ENCODE measurements around the gene PHOX2A.

Gene PHOX2A

GRCh38 chr11:72233056-72233772 lies 10.8 kb downstream of the PHOX2A start:
- Histone ChIP-seq H3K27me3 (ENCODE audit: control insufficient read depth in 3 of 3, insufficient read depth in 3 of 3, low read depth in 1 of 3, low read length in 3 of 3) (peaks cover 0 to 2% (median 0%) of the 10 kb centered on the region in 3 experiments), H3K14ac (ENCODE audit: low read length) (no peak overlapping the region), H2BK15ac (ENCODE audit: low read length) (no peak overlapping the region), H3K9me3 (replicated peaks in 1 of 2; ENCODE audit: control insufficient read depth in 2 of 2, insufficient read depth in 1 of 2, low read depth in 1 of 2, low read length in 2 of 2) (no peaks in the 10 kb centered on the region), H4K8ac (ENCODE audit: low read depth, low read length) (no peak overlapping the region), H2AK5ac (ENCODE audit: low read depth, low read length) (no peak overlapping the region), H3K23ac (ENCODE audit: low read depth, low read length, poor library complexity) (no peak overlapping the region), H4K91ac (ENCODE audit: low read depth, low read length, poor library complexity) (no peak overlapping the region), H2BK5ac (ENCODE audit: low read length) (no peak overlapping the region), H2AFZ (ENCODE audit: low read length) (no peak overlapping the region), H3K18ac (ENCODE audit: low read length) (no peak overlapping the region), H3K9ac (ENCODE audit: low read depth, low read length, poor library complexity) (no peak overlapping the region), H2BK120ac (ENCODE audit: low read depth, low read length) (no peak overlapping the region), H3K36me3 (replicated peaks in 1 of 2; ENCODE audit: control insufficient read depth in 2 of 2, insufficient read depth in 2 of 2, low read length in 2 of 2) (peaks cover 76 to 100% of the 10 kb centered on the region in 2 donors), H3K4ac (ENCODE audit: low read length) (no peak overlapping the region), H3K4me3 (ENCODE audit: low read length in 2 of 2) (no peak overlapping the region), H3K4me1 (ENCODE audit: control insufficient read depth in 2 of 2, insufficient read depth in 1 of 2, low read depth in 1 of 2, low read length in 2 of 2) (peaks cover under 1 to 4% of the 10 kb centered on the region in 2 donors), H3K4me2 (ENCODE audit: insufficient read depth, low read length, poor library complexity, severe bottlenecking) (no peak overlapping the region), H3K27ac (replicated peaks; ENCODE audit: low read length) (no peak overlapping the region), H3K79me1 (ENCODE audit: low read depth, low read length) (peaks cover 4% of the 10 kb centered on the region), H2BK12ac (ENCODE audit: low read length) (no peak overlapping the region)
- no peak for DNase-seq (ENCODE audit: low spot score)
- no CpG with 5 or more reads among the region's 13 CpGs for WGBS, 2 donors (ENCODE audit: extremely low coverage in 2 of 2, insufficient read length in 2 of 2, insufficient replicate concordance in 1 of 2)

- H2BK120ac ChIP-seq (ENCODE audit: low read depth, low read length) = no peak overlapping the region
- H4K91ac ChIP-seq (ENCODE audit: low read depth, low read length, poor library complexity) = no peak overlapping the region
- peaks cover 7% of the 10 kb centered on the region for H3K79me1 ChIP-seq (ENCODE audit: low read depth, low read length)
- H3K18ac ChIP-seq (ENCODE audit: low read length) = no peak overlapping the region
- no peak for DNase-seq (ENCODE audit: low spot score)
- no peak overlapping the region for H4K8ac ChIP-seq (ENCODE audit: low read depth, low read length)
- peaks cover 74 to 100% of the 10 kb centered on the region in 2 donors for H3K36me3 ChIP-seq (replicated peaks in 1 of 2; ENCODE audit: control insufficient read depth in 2 of 2, insufficient read depth in 2 of 2, low read length in 2 of 2)
- no CpG with 5 or more reads among the region's 18 CpGs for WGBS, 2 donors (ENCODE audit: extremely low coverage in 2 of 2, insufficient read length in 2 of 2, insufficient replicate concordance in 1 of 2)
- H3K4me1 ChIP-seq (ENCODE audit: control insufficient read depth in 2 of 2, insufficient read depth in 1 of 2, low read depth in 1 of 2, low read length in 2 of 2) = no peaks in the 10 kb centered on the region
- no peaks in the 10 kb centered on the region for H3K9me3 ChIP-seq (replicated peaks in 1 of 2; ENCODE audit: control insufficient read depth in 2 of 2, insufficient read depth in 1 of 2, low read depth in 1 of 2, low read length in 2 of 2)
- no peak overlapping the region for H3K4me2 ChIP-seq (ENCODE audit: insufficient read depth, low read length, poor library complexity, severe bottlenecking)
- no peak overlapping the region for H2BK15ac ChIP-seq (ENCODE audit: low read length)
- H3K14ac ChIP-seq (ENCODE audit: low read length) = no peak overlapping the region
- H3K4ac ChIP-seq (ENCODE audit: low read length) = no peak overlapping the region
- no peak overlapping the region for H2BK5ac ChIP-seq (ENCODE audit: low read length)
- no peak overlapping the region for H2BK12ac ChIP-seq (ENCODE audit: low read length)
- H2AFZ ChIP-seq (ENCODE audit: low read length) = no peak overlapping the region
- H3K9ac ChIP-seq (ENCODE audit: low read depth, low read length, poor library complexity) = no peak overlapping the region
- H3K23ac ChIP-seq (ENCODE audit: low read depth, low read length, poor library complexity) = no peak overlapping the region
- H3K4me3 ChIP-seq (ENCODE audit: low read length in 2 of 2) = no peak overlapping the region
- no peaks in the 10 kb centered on the region for H3K27me3 ChIP-seq (ENCODE audit: control insufficient read depth in 3 of 3, insufficient read depth in 3 of 3, low read depth in 1 of 3, low read length in 3 of 3)
- no peak overlapping the region for H2AK5ac ChIP-seq (ENCODE audit: low read depth, low read length)
- H3K27ac ChIP-seq (replicated peaks; ENCODE audit: low read length) = no peak overlapping the region
These were observed 11.5 kb downstream of the PHOX2A start for GRCh38 chr11:72232260-72233055.

DNA sequence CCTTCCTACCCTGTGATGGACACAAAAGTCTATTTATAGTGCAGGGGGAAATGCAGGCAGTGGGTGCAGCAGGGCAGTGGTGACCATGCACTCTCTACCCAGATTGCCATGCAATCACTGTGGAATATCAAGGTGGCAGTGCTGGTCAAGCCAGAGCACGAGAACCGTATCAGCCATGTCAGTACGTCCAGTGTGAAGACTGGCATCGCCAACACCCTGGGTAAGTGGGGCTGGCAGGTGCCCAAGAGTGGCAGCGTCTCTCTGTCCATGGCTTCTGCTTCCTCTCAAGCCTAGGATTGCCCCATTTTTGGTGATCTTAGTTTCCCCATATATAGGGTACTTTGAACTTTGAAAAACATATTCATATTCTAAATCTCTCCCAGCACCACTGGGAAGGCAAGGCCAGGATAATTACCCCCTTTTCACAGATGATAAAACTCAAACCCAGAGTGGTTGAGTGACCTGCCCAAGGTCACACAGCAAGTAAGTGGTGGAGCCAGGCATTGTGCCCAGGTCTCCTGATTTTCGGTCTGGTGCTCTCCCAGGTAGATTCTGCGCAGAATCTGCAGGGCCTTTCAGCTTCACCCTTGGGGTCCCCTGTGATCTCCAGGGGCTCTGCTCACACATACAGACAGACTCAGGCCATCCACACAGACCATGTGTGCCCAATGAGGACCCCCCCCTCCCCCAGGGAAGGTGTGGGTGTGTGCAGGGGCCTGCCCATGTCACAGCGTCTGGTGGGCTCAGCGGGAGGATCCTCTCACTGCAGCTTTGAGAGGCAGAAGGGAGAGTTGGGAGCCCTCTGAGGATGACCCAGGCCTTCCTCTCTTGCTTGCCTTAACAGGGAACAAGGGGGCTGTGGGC lies 12.3 kb downstream of the PHOX2A start:
- Histone ChIP-seq H2AFZ (ENCODE audit: low read length) (no peak overlapping the region), H3K27me3 (ENCODE audit: control insufficient read depth in 3 of 3, insufficient read depth in 3 of 3, low read depth in 1 of 3, low read length in 3 of 3) (no peaks in the 10 kb centered on the region), H3K79me1 (ENCODE audit: low read depth, low read length) (peaks cover 7% of the 10 kb centered on the region), H3K9me3 (replicated peaks in 1 of 2; ENCODE audit: control insufficient read depth in 2 of 2, insufficient read depth in 1 of 2, low read depth in 1 of 2, low read length in 2 of 2) (no peaks in the 10 kb centered on the region), H2BK5ac (ENCODE audit: low read length) (no peak overlapping the region), H2AK5ac (ENCODE audit: low read depth, low read length) (no peak overlapping the region), H3K4me2 (ENCODE audit: insufficient read depth, low read length, poor library complexity, severe bottlenecking) (no peak overlapping the region), H3K36me3 (replicated peaks in 1 of 2; ENCODE audit: control insufficient read depth in 2 of 2, insufficient read depth in 2 of 2, low read length in 2 of 2) (peaks cover 71 to 100% of the 10 kb centered on the region in 2 donors), H2BK12ac (ENCODE audit: low read length) (no peak overlapping the region), H3K14ac (ENCODE audit: low read length) (no peak overlapping the region), H3K23ac (ENCODE audit: low read depth, low read length, poor library complexity) (no peak overlapping the region), H3K4me3 (ENCODE audit: low read length in 2 of 2) (no peak overlapping the region), H4K91ac (ENCODE audit: low read depth, low read length, poor library complexity) (no peak overlapping the region), H4K8ac (ENCODE audit: low read depth, low read length) (no peak overlapping the region), H3K9ac (ENCODE audit: low read depth, low read length, poor library complexity) (no peak overlapping the region), H2BK15ac (ENCODE audit: low read length) (no peak overlapping the region), H3K27ac (replicated peaks; ENCODE audit: low read length) (no peak overlapping the region), H3K18ac (ENCODE audit: low read length) (no peak overlapping the region), H3K4me1 (ENCODE audit: control insufficient read depth in 2 of 2, insufficient read depth in 1 of 2, low read depth in 1 of 2, low read length in 2 of 2) (peaks cover 0 to 3% of the 10 kb centered on the region in 2 donors), H2BK120ac (ENCODE audit: low read depth, low read length) (no peak overlapping the region), H3K4ac (ENCODE audit: low read length) (no peak overlapping the region)
- no peak for DNase-seq (ENCODE audit: low spot score)
- no CpG with 5 or more reads among the region's 9 CpGs for WGBS, 2 donors (ENCODE audit: extremely low coverage in 2 of 2, insufficient read length in 2 of 2, insufficient replicate concordance in 1 of 2)
